IMR-90 (cell line): Measurements from ENCODE around the gene FBN1. TPM values are rescaled to one million over a fixed set of nuclear protein-coding genes. Genes with fewer than 3 reads are reported as not detected.

ENCODE experiments used
- ATAC-seq: fragments of 200-7000 bp; cut with Tn5 transposase; 2 replicates; pipeline ENCODE4 v1.9.1; 2020; ENCODE audit warnings: low read depth, mild to moderate bottlenecking, moderate library complexity
- BruUV-seq: library from RNA; stranded (reverse); fragments of 400-500 nt; replicated peaks from 2 replicates; lab custom pipeline; 2021; lab: Mats Ljungman, UMichigan
- CTCF ChIA-PET: fragments of 300-600 bp; formaldehyde crosslinking; extraction: SDS; loops from one replicate; lab custom pipeline; 2021; ENCODE audit warnings: antibody characterized with exemption; lab: Yijun Ruan, JAX
- POLR2A ChIA-PET: fragments of 300-600 bp; sonication (Branson Sonifier 250); formaldehyde crosslinking; loops from one replicate; lab custom pipeline; 2022; ENCODE audit warnings: antibody characterized with exemption; ENCODE audit not compliant: unreplicated experiment; lab: Charles Lee
- DNase-seq: peaks from one replicate; pipeline ENCODE4 v3.0.0; 2013
- H2AFZ ChIP-seq: replicated peaks from 2 replicates; pipeline ENCODE3; 2013; ENCODE audit warnings: low read length, mild to moderate bottlenecking; ENCODE audit not compliant: poor library complexity
- H2AK5ac ChIP-seq: 2 replicates; pipeline ENCODE4 v1.6.1; 2013; ENCODE audit warnings: low read depth, low read length, inconsistent platforms
- H2AK9ac ChIP-seq: replicated peaks from 2 replicates; pipeline ENCODE3; 2013; ENCODE audit warnings: mild to moderate bottlenecking, low read depth, low read length, moderate library complexity; ENCODE audit not compliant: poor library complexity
- H2BK120ac ChIP-seq: 2 replicates; pipeline ENCODE4 v1.6.1; 2013; ENCODE audit warnings: low read depth, low read length, inconsistent platforms
- H2BK15ac ChIP-seq: 3 replicates; pipeline ENCODE4 v1.6.1; 2013; ENCODE audit warnings: low read depth, low read length, inconsistent platforms
- H2BK20ac ChIP-seq: 2 replicates; pipeline ENCODE4 v1.6.1; 2013; ENCODE audit warnings: low read depth, mild to moderate bottlenecking, inconsistent platforms, low read length, moderate library complexity
- H2BK5ac ChIP-seq: 2 replicates; pipeline ENCODE4 v1.6.1; 2013; ENCODE audit warnings: mild to moderate bottlenecking, low read depth, low read length, inconsistent platforms; ENCODE audit not compliant: poor library complexity, severe bottlenecking
- H3K14ac ChIP-seq: replicated peaks from 2 replicates; pipeline ENCODE4 v1.6.1; 2013; ENCODE audit warnings: low read depth, low read length, inconsistent platforms
- H3K18ac ChIP-seq: 2 replicates; pipeline ENCODE4 v1.6.1; 2013; ENCODE audit warnings: low read depth, low read length, control low read depth
- H3K23ac ChIP-seq: 2 replicates; pipeline ENCODE4 v1.6.1; 2013; ENCODE audit warnings: low read depth, low read length, inconsistent platforms
- H3K27ac ChIP-seq: 2 replicates; pipeline ENCODE4 v1.5.1; 2013; ENCODE audit warnings: mild to moderate bottlenecking, control low read depth, low read length; ENCODE audit not compliant: insufficient read depth
- H3K27me3 ChIP-seq: 2 replicates; pipeline ENCODE4 v1.6.1; 2013; ENCODE audit warnings: low read length; ENCODE audit not compliant: control insufficient read depth, insufficient read depth
- H3K36me3 ChIP-seq: 2 replicates; pipeline ENCODE4 v1.6.1; 2013; ENCODE audit warnings: low read length, mixed read lengths; ENCODE audit not compliant: control insufficient read depth, insufficient read depth
- H3K4ac ChIP-seq: 2 replicates; pipeline ENCODE4 v1.6.1; 2013; ENCODE audit warnings: low read depth, low read length, inconsistent platforms
- H3K4me1 ChIP-seq: 2 replicates; pipeline ENCODE4 v1.6.1; 2013; ENCODE audit warnings: low read length, mixed read lengths; ENCODE audit not compliant: control insufficient read depth, insufficient read depth
- H3K4me2 ChIP-seq: 2 replicates; pipeline ENCODE4 v1.6.1; 2013; ENCODE audit warnings: low read depth, mild to moderate bottlenecking, control low read depth, low read length, moderate library complexity
- H3K4me3 ChIP-seq: 2 replicates; pipeline ENCODE4 v1.5.1; 2013; ENCODE audit warnings: low read depth, mild to moderate bottlenecking, control low read depth, low read length, moderate library complexity; ENCODE audit not compliant: insufficient read depth
- H3K56ac ChIP-seq: 2 replicates; pipeline ENCODE4 v1.6.1; 2013; ENCODE audit warnings: low read length, inconsistent platforms; ENCODE audit not compliant: insufficient read depth; ENCODE audit errors: extremely low read depth
- H3K79me1 ChIP-seq, 2 experiments: 2 replicates each; pipeline ENCODE4 v1.6.1; 2013; ENCODE audit warnings: low read length in 2 of 2, inconsistent platforms in 1 of 2, low read depth in 1 of 2
- H3K9ac ChIP-seq: 2 replicates; pipeline ENCODE4 v1.6.1; 2013; ENCODE audit warnings: low read depth, low read length, control low read depth
- H3K9me1 ChIP-seq: 2 replicates; pipeline ENCODE4 v1.6.1; 2013; ENCODE audit warnings: low read length, inconsistent platforms; ENCODE audit not compliant: insufficient read depth
- H3K9me3 ChIP-seq: 2 replicates; pipeline ENCODE4 v1.6.1; 2013; ENCODE audit warnings: low read length; ENCODE audit not compliant: control insufficient read depth, insufficient read depth
- H4K20me1 ChIP-seq: 2 replicates; pipeline ENCODE4 v1.6.1; 2013; ENCODE audit warnings: low read length, inconsistent platforms; ENCODE audit not compliant: insufficient read depth
- H4K5ac ChIP-seq: 2 replicates; pipeline ENCODE4 v1.6.1; 2013; ENCODE audit warnings: mild to moderate bottlenecking, low read depth, low read length, control low read depth
- H4K8ac ChIP-seq, 2 experiments: 2 replicates each; pipeline ENCODE4 v1.6.1; 2013; ENCODE audit warnings: low read depth in 2 of 2, low read length in 2 of 2, control low read depth in 1 of 2, inconsistent platforms in 1 of 2
- H4K91ac ChIP-seq: 2 replicates; pipeline ENCODE4 v1.6.1; 2013; ENCODE audit warnings: low read depth, low read length, inconsistent platforms; ENCODE audit not compliant: insufficient read depth
- BHLHE40 ChIP-seq: fragments of 150-350 bp; IDR thresholded peaks from 2 replicates; pipeline ENCODE4 v1.6.1; 2016; ENCODE audit warnings: mild to moderate bottlenecking, low read depth, low read length
- CEBPB ChIP-seq: IDR thresholded peaks from 2 replicates; pipeline ENCODE4 v1.6.1; 2012; ENCODE audit warnings: low read depth, low read length, improper control_type of control experiment
- CTCF ChIP-seq: conservative IDR thresholded peaks from 2 replicates; pipeline ENCODE4 v1.5.1; 2012; ENCODE audit warnings: mild to moderate bottlenecking, low read depth, low read length, improper control_type of control experiment
- FOS ChIP-seq: fragments of 150-350 bp; IDR thresholded peaks from 2 replicates; pipeline ENCODE4 v1.6.1; 2016; ENCODE audit warnings: low read depth, low read length
- MAFK ChIP-seq: IDR thresholded peaks from 2 replicates; pipeline ENCODE4 v1.6.1; 2012; ENCODE audit warnings: low read depth, low read length, improper control_type of control experiment
- MXI1 ChIP-seq: IDR thresholded peaks from 2 replicates; pipeline ENCODE4 v1.6.1; 2012; ENCODE audit warnings: low read depth, mild to moderate bottlenecking, low read length, moderate library complexity, borderline replicate concordance
- NFE2L2 ChIP-seq: fragments of 150-350 bp; IDR thresholded peaks from 2 replicates; pipeline ENCODE4 v1.6.1; 2016; ENCODE audit warnings: low read depth, mild to moderate bottlenecking, low read length
- POLR2A ChIP-seq: IDR thresholded peaks from 2 replicates; pipeline ENCODE4 v1.6.1; 2012; ENCODE audit warnings: mild to moderate bottlenecking, low read depth, low read length
- RAD21 ChIP-seq: IDR thresholded peaks from 2 replicates; pipeline ENCODE4 v1.6.1; 2012; ENCODE audit warnings: low read length, improper control_type of control experiment
- RCOR1 ChIP-seq: IDR thresholded peaks from 2 replicates; pipeline ENCODE4 v1.6.1; 2012; ENCODE audit warnings: mild to moderate bottlenecking, low read length, improper control_type of control experiment; ENCODE audit not compliant: insufficient replicate concordance
- RFX5 ChIP-seq: IDR thresholded peaks from 2 replicates; pipeline ENCODE4 v1.8.0; 2012; ENCODE audit warnings: low read depth, mild to moderate bottlenecking, low read length, moderate library complexity
- SMC3 ChIP-seq: fragments of 150-350 bp; IDR thresholded peaks from 2 replicates; pipeline ENCODE4 v1.6.1; 2016; ENCODE audit warnings: low read depth, mild to moderate bottlenecking, antibody characterized with exemption, low read length, moderate library complexity
- WGBS, 2 experiments: methylation state at CpG; one replicate each; pipeline versions ENCODE4 v1.1.5 to v1.1.7; 2013; ENCODE audit warnings: missing lambda C conversion rate in 2 of 2; ENCODE audit not compliant: insufficient read length in 1 of 2; ENCODE audit errors: extremely low coverage in 2 of 2; 5-methylcytosine and 5-hydroxymethylcytosine counted together
- dilution Hi-C: fragments of 300-500 bp; cut with HindIII; formaldehyde crosslinking; loops from one replicate; pipeline ENCODE4 v1.14.3; 2018; ENCODE audit warnings: low sequenced_read_pairs; ENCODE audit not compliant: unreplicated experiment
- in situ Hi-C: fragments of 300-500 bp; cut with MboI; formaldehyde crosslinking; loops from 3 replicates; pipeline ENCODE4 v1.14.3; 2019; ENCODE audit warnings: low sequenced_read_pairs, inconsistent platforms, mixed read lengths
- intact Hi-C: fragments of 100-400 bp; cut with micrococcal nuclease; formaldehyde crosslinking; loops from 2 replicates; pipeline ENCODE4 v1.10.0; 2022
- polyA plus RNA-seq, 3 experiments: library from polyadenylated mRNA; depleted of rRNA; stranded (reverse); fragments of >200 nt; gene quantifications; 2 replicates each; pipeline ENCODE4 v1.2.3, GENCODE V29; 2012; ENCODE audit warnings: low replicate concordance in 1 of 3
- total RNA-seq: library from RNA; depleted of rRNA; stranded (reverse); fragments of >200 nt; gene quantifications from 2 replicates; pipeline ENCODE4 v1.2.3, GENCODE V29; 2012
- TF ChIP-seq, protein P1 (sequence below): fragments of 150-350 bp; IDR thresholded peaks from 2 replicates; pipeline ENCODE4 v1.6.1; 2017; ENCODE audit warnings: mild to moderate bottlenecking, antibody characterized with exemption, low read length, low read depth

The FBN1 gene
- total and polyA plus RNA-seq, 2 of the 4 experiments (the other 2 are of a cell fraction): 134 to 283 TPM

DNA sequence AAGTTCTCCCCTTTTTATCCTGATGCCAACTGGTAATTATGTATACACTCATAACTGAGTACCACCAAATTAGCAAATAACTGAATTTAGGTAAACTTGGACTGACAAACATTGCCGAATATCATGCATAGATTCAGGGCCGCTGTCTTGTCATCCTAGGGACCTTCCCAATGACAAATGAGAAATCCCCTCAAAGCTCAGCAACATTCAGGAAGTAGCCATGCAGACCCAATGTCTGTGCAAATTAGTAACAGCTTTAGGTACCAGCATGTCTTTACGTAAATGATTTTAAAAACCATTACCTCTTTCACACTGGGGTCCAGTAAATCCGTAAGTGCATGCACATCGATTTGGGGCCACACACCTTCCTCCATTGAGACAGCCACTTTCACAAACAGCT is 49.5 kb downstream of the FBN1 start:
- Histone ChIP-seq H4K91ac (no peak overlapping the region), H3K4me2 (no peak overlapping the region), H3K79me1 (peaks cover 34 to 67% of the 10 kb centered on the region in 2 experiments), H3K9ac (no peak overlapping the region), H3K18ac (no peak overlapping the region), H2AK5ac (no peak overlapping the region), H3K9me1 (peaks cover 16% of the 10 kb centered on the region), H4K5ac (no peak overlapping the region), H3K9me3 (no peaks in the 10 kb centered on the region), H2AFZ (no peak overlapping the region), H3K4me1 (peaks cover 9% of the 10 kb centered on the region), H3K4ac (no peak overlapping the region), H3K4me3 (no peak overlapping the region), H3K27me3 (no peaks in the 10 kb centered on the region), H2BK5ac (no peak overlapping the region), H3K56ac (no peak overlapping the region), H2BK20ac (no peak overlapping the region), H2BK15ac (no peak overlapping the region), H2BK120ac (no peak overlapping the region), H3K14ac (no peak overlapping the region), H3K23ac (no peak overlapping the region), H4K8ac (no peak overlapping the region), H3K27ac (no peak overlapping the region), H4K20me1 (0 out of 2 replicates have a peak, but pooled peaks cover 5% of the 10 kb centered on the region), H3K36me3 (peaks cover 31% of the 10 kb centered on the region), H2AK9ac (no peak overlapping the region)
- dilution Hi-C loops: no loop called here
- in situ Hi-C loops: no loop called here
- DNase-seq: no peak
- intact Hi-C loops: no loop called here
- POLR2A ChIA-PET: no interaction called here
- no TSS peak for BruUV-seq
- no peak for ATAC-seq
- no peak for TF ChIP-seq SMC3
- TF ChIP-seq CTCF: no peak
- TF ChIP-seq RAD21: no peak
- no peak for TF ChIP-seq NFE2L2
- TF ChIP-seq BHLHE40: no peak
- no peak for TF ChIP-seq MAFK
- no peak for TF ChIP-seq MXI1
- no peak for TF ChIP-seq RCOR1
- no peak for TF ChIP-seq RFX5
- TF ChIP-seq FOS: no peak
- TF ChIP-seq, protein P1, sequence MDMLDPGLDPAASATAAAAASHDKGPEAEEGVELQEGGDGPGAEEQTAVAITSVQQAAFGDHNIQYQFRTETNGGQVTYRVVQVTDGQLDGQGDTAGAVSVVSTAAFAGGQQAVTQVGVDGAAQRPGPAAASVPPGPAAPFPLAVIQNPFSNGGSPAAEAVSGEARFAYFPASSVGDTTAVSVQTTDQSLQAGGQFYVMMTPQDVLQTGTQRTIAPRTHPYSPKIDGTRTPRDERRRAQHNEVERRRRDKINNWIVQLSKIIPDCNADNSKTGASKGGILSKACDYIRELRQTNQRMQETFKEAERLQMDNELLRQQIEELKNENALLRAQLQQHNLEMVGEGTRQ: no peak
- no peak for TF ChIP-seq POLR2A
- no peak for TF ChIP-seq CEBPB
- CTCF ChIA-PET: no interaction called here
- WGBS, 2 experiments: 92% methylated on average over 2 of the region's 5 CpGs; no CpG with 5 or more reads in 1 of the 2 experiments
